Measurements from ENCODE around the gene MME.

- no peak for TF ChIP-seq CTCF (IDR thresholded peaks at IDR 0.05)
- no peak for TF ChIP-seq POLR2A (IDR thresholded peaks at IDR 0.05)
Observed at GRCh38 chr3:155149494-155149893, 69.4 kb downstream of the MME start.
